ENCODE results near the gene MLLT10.
A peak's percentile ranks its signal among the peaks of the same experiment; 100 is the strongest.

Gene MLLT10

GRCh38 chr10:21726601-21727225, 192.7 kb downstream of the MLLT10 start:
- H3K9ac ChIP-seq (ENCODE audit: low read depth, low read length) = no peak overlapping the region
- H3K9me3 ChIP-seq (ENCODE audit: insufficient read depth, low read length, severe bottlenecking) = no peaks in the 10 kb centered on the region
- H4K20me1 ChIP-seq (ENCODE audit: insufficient read depth, low read length) = peaks cover 8% of the 10 kb centered on the region
- no peak for ATAC-seq (ENCODE audit: insufficient read depth, low read depth)
- no peak overlapping the region for H3K4me2 ChIP-seq (ENCODE audit: insufficient read depth, low read length)
- no peak overlapping the region for H3K27ac ChIP-seq (ENCODE audit: low read length)
- H3K27me3 ChIP-seq (ENCODE audit: insufficient read depth, low read length, poor library complexity) = no peaks in the 10 kb centered on the region
- no peaks in the 10 kb centered on the region for H3K79me2 ChIP-seq (ENCODE audit: insufficient read depth, low read length)
- TF ChIP-seq CTCF (IDR thresholded peaks at IDR 0.05; ENCODE audit: borderline replicate concordance, extremely low read depth, low read length, poor library complexity, severe bottlenecking) = no peak
- no peak for TF ChIP-seq EZH2 (IDR thresholded peaks at IDR 0.05; ENCODE audit: borderline replicate concordance, low read depth, low read length, severe bottlenecking)
- H3K4me1 ChIP-seq (ENCODE audit: insufficient read depth, low read length) = peaks cover 22% of the 10 kb centered on the region
- H3K4me3 ChIP-seq (ENCODE audit: low read depth in 1 of 2, low read length in 2 of 2) = no peak overlapping the region
- H2AFZ ChIP-seq (ENCODE audit: low read depth, low read length) = no peak overlapping the region
- no peak for DNase-seq
- peaks cover 51% of the 10 kb centered on the region for H3K36me3 ChIP-seq (ENCODE audit: insufficient read depth, low read length)

GRCh38 chr10:21727452-21728168, 193.6 kb downstream of the MLLT10 start:
- H3K27me3 ChIP-seq (ENCODE audit: insufficient read depth, low read length, poor library complexity) = no peaks in the 10 kb centered on the region
- H3K4me2 ChIP-seq (ENCODE audit: insufficient read depth, low read length) = no peak overlapping the region
- H3K9ac ChIP-seq (ENCODE audit: low read depth, low read length) = no peak overlapping the region
- no peak overlapping the region for H2AFZ ChIP-seq (ENCODE audit: low read depth, low read length)
- H3K9me3 ChIP-seq (ENCODE audit: insufficient read depth, low read length, severe bottlenecking) = no peaks in the 10 kb centered on the region
- peaks cover 13% of the 10 kb centered on the region for H4K20me1 ChIP-seq (ENCODE audit: insufficient read depth, low read length)
- H3K36me3 ChIP-seq (ENCODE audit: insufficient read depth, low read length) = peaks cover 60% of the 10 kb centered on the region
- DNase-seq (no peak), ATAC-seq (ENCODE audit: insufficient read depth, low read depth) (peak; percentile 25; the same call in 1 of the 3 replicates)
- H3K4me3 ChIP-seq (ENCODE audit: low read depth in 1 of 2, low read length in 2 of 2) = no peak overlapping the region
- H3K4me1 ChIP-seq (ENCODE audit: insufficient read depth, low read length) = peaks cover 22% of the 10 kb centered on the region
- TF ChIP-seq EZH2 (IDR thresholded peaks at IDR 0.05; ENCODE audit: borderline replicate concordance, low read depth, low read length, severe bottlenecking) (no peak), CTCF (IDR thresholded peaks at IDR 0.05; ENCODE audit: borderline replicate concordance, extremely low read depth, low read length, poor library complexity, severe bottlenecking) (no peak)
- no peaks in the 10 kb centered on the region for H3K79me2 ChIP-seq (ENCODE audit: insufficient read depth, low read length)
- H3K27ac ChIP-seq (ENCODE audit: low read length) = no peak overlapping the region

GRCh38 chr10:21728618-21729017, 194.6 kb downstream of the MLLT10 start:
- H3K9me3 ChIP-seq (ENCODE audit: insufficient read depth, low read length, severe bottlenecking) = no peaks in the 10 kb centered on the region
- H3K36me3 ChIP-seq (ENCODE audit: insufficient read depth, low read length) = peaks cover 69% of the 10 kb centered on the region
- peaks cover 14% of the 10 kb centered on the region for H4K20me1 ChIP-seq (ENCODE audit: insufficient read depth, low read length)
- no peak overlapping the region for H3K4me2 ChIP-seq (ENCODE audit: insufficient read depth, low read length)
- TF ChIP-seq EZH2 (IDR thresholded peaks at IDR 0.05; ENCODE audit: borderline replicate concordance, low read depth, low read length, severe bottlenecking) = no peak
- TF ChIP-seq CTCF (IDR thresholded peaks at IDR 0.05; ENCODE audit: borderline replicate concordance, extremely low read depth, low read length, poor library complexity, severe bottlenecking) = no peak
- H2AFZ ChIP-seq (ENCODE audit: low read depth, low read length) = no peak overlapping the region
- ATAC-seq (ENCODE audit: insufficient read depth, low read depth) (no peak), DNase-seq (no peak)
- H3K79me2 ChIP-seq (ENCODE audit: insufficient read depth, low read length) = no peaks in the 10 kb centered on the region
- H3K27ac ChIP-seq (ENCODE audit: low read length) = no peak overlapping the region
- no peak overlapping the region for H3K9ac ChIP-seq (ENCODE audit: low read depth, low read length)
- no peaks in the 10 kb centered on the region for H3K27me3 ChIP-seq (ENCODE audit: insufficient read depth, low read length, poor library complexity)
- H3K4me1 ChIP-seq (ENCODE audit: insufficient read depth, low read length) = peaks cover 16% of the 10 kb centered on the region
- no peak overlapping the region for H3K4me3 ChIP-seq (ENCODE audit: low read depth in 1 of 2, low read length in 2 of 2)

Data from DND-41 (cell line).